IPS-11a (cell line): Measurements from ENCODE around the gene RNF222.
"Not testable (repeated sequence)": the region's sequence is repeated elsewhere in the genome, so short reads cannot be mapped to it uniquely, and the experiment has no call there.

Experiments used
- H3K4me3 ChIP-seq: one replicate; pipeline ENCODE4 v1.5.1; 2013; ENCODE audit warnings: low read depth, low read length, control low read depth

The RNF222 gene

DNA sequence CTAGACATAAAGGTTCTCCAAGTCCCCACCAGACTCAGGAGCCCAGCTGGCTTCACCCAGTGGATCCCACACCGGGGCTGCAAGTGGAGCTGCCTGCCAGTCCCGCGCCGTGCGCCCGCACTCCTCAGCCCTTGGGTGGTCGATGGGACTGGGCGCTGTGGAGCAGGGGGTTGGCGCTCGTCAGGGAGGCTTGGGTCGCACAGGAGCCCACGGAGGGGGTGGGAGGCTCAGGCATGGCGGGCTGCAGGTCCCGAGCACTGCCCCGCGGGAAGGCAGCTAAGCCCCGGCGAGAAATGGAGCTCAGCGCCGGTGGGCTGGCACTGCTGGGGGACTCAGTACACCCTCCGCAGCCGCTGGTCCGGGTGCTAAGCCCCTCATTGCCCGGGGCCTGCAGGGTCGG is 50.6 kb downstream of the RNF222 start:
- H3K4me3 ChIP-seq: not testable (repeated sequence)

- H3K4me3 ChIP-seq: no peak overlapping the region
Observed at GRCh38 chr17:8345951-8346665, 51.5 kb downstream of the RNF222 start.

DNA sequence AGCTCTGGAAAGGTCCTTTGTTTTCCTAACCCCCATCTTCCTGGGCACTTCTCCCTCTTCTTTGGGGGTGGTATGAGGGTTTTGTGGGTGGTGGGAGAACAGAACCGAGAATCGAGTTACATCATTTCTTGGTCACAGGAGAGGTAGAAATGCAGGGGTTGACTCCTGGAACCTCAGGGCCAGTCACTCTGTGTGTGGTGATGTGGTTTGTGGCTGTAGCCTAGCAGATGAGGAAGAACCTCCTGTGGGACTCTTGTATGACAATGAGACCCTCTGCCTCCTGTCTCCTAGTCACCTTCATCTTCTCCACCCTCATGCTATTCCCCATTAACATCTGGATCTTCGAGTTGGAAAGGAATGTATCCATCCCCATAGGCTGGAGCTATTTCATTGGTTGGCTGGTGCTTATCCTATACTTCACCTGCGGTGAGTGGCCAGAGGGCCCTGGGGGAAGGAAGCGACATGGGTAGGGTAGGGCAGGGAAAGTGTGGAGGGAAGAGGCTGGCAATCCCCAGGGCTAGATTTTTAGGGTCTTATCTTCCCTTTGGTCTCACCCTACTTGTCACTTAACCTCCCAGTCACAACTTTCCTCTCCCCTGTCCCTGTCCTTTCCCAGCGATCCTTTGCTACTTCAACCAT is 52.5 kb downstream of the RNF222 start:
- no peak overlapping the region for H3K4me3 ChIP-seq

DNA sequence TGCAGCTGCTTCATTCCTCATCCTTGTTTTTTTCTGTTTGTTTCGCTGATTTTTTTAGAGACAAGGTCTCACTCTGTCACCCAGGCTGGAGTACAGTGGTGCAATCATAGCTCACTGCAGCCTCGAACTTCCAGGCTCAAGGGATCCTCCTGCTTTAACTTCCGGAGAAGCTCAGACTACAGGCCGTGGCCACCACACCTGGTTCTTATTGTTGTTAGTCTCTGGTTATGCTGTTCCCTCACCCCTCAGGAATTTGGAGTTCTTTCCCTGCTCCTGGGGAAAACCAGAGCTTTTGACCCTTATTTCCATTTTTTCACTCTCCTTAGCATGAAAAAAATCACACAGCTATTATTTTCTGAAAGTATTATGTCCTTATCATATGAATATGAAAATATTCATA is 56.2 kb downstream of the RNF222 start:
- no peak overlapping the region for H3K4me3 ChIP-seq
